ENCODE data around the gene NKX6-2. TPM values are rescaled to one million over a fixed set of nuclear protein-coding genes. Genes with fewer than 3 reads are reported as not detected.

NKX6-2 gene
- polyA plus RNA-seq, 1 donor from 2014 or later = not detected

DNA sequence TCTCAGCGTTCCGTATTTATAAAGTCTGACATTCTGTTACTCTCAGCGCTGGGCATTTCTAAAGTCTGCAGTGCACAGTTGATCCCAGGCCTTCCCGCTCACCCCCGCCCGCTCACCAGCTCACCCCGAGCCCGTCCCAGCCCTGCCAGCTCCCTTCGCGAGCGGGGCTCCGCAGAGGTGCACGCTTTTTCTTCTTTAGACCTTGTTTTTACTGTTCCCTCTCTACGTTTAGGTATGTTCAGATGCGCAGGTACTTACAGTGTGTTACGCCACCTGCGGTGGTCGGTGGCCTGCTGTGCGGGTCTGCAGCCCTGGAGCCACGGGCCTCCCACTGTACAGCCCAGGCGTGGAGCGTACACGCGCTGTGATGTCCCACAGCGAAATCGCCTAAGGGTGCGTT is 28.8 kb downstream of the NKX6-2 start:
- Histone ChIP-seq H3K9ac (ENCODE audit: low read length) (no peak overlapping the region), H3K79me2 (replicated peaks; ENCODE audit: insufficient read depth, low read length) (no peaks in the 10 kb centered on the region), H3K27ac (ENCODE audit: low read length) (no peak overlapping the region), H3F3A (ENCODE audit: insufficient read depth, low read length, poor library complexity, severe bottlenecking) (no peaks in the 10 kb centered on the region), H3K9me2 (ENCODE audit: insufficient read depth, low read length) (no peaks in the 10 kb centered on the region), H3K4me2 (ENCODE audit: low read length) (no peak overlapping the region), H4K20me1 (ENCODE audit: insufficient read depth) (no peaks in the 10 kb centered on the region), H3K36me3 (ENCODE audit: insufficient read depth, low read length) (no peaks in the 10 kb centered on the region), H3K4me3 (ENCODE audit: low read length) (no peak overlapping the region), H3K27me3 (ENCODE audit: insufficient read depth, low read depth, low read length) (no peaks in the 10 kb centered on the region), H2AFZ (ENCODE audit: low read depth, low read length) (no peak overlapping the region), H3K9me3 (ENCODE audit: low read length) (no peaks in the 10 kb centered on the region)
- TF ChIP-seq, protein P1, sequence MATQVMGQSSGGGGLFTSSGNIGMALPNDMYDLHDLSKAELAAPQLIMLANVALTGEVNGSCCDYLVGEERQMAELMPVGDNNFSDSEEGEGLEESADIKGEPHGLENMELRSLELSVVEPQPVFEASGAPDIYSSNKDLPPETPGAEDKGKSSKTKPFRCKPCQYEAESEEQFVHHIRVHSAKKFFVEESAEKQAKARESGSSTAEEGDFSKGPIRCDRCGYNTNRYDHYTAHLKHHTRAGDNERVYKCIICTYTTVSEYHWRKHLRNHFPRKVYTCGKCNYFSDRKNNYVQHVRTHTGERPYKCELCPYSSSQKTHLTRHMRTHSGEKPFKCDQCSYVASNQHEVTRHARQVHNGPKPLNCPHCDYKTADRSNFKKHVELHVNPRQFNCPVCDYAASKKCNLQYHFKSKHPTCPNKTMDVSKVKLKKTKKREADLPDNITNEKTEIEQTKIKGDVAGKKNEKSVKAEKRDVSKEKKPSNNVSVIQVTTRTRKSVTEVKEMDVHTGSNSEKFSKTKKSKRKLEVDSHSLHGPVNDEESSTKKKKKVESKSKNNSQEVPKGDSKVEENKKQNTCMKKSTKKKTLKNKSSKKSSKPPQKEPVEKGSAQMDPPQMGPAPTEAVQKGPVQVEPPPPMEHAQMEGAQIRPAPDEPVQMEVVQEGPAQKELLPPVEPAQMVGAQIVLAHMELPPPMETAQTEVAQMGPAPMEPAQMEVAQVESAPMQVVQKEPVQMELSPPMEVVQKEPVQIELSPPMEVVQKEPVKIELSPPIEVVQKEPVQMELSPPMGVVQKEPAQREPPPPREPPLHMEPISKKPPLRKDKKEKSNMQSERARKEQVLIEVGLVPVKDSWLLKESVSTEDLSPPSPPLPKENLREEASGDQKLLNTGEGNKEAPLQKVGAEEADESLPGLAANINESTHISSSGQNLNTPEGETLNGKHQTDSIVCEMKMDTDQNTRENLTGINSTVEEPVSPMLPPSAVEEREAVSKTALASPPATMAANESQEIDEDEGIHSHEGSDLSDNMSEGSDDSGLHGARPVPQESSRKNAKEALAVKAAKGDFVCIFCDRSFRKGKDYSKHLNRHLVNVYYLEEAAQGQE (IDR thresholded peaks at IDR 0.05; ENCODE audit: borderline replicate concordance) = no peak

DNA sequence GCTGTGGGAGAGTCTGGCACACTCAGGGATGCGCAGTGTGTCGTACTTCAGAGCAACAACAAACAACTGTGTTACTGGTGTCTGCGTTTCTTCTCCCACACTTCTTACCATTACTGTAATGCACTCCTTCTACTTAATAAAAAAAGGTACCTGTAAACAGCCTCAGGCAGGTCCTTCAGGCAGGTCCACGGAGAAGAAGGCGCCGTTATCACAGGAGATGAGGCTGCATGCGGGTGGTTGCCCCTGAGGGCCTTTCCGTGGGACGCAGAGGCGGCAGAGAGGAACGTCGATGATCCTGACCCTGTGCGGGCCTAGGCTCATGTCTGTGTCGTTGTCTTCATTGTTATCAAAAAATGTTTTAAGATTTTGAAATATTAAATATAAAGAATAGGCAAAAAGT is 29.4 kb downstream of the NKX6-2 start:
- H3K9me3 ChIP-seq (ENCODE audit: low read length) = no peaks in the 10 kb centered on the region
- no peaks in the 10 kb centered on the region for H3K9me2 ChIP-seq (ENCODE audit: insufficient read depth, low read length)
- H3K36me3 ChIP-seq (ENCODE audit: insufficient read depth, low read length) = no peaks in the 10 kb centered on the region
- H3K9ac ChIP-seq (ENCODE audit: low read length) = no peak overlapping the region
- no peaks in the 10 kb centered on the region for H3F3A ChIP-seq (ENCODE audit: insufficient read depth, low read length, poor library complexity, severe bottlenecking)
- no peak overlapping the region for H3K27ac ChIP-seq (ENCODE audit: low read length)
- no peaks in the 10 kb centered on the region for H3K79me2 ChIP-seq (replicated peaks; ENCODE audit: insufficient read depth, low read length)
- TF ChIP-seq EZH2 (IDR thresholded peaks at IDR 0.05; ENCODE audit: borderline replicate concordance, insufficient read depth, low read length, poor library complexity, severe bottlenecking) (no peak), EP300 (conservative IDR thresholded peaks at IDR 0.05; ENCODE audit: poor library complexity, severe bottlenecking) (no peak), RAD21 (conservative IDR thresholded peaks at IDR 0.05) (no peak), POLR2AphosphoS5 (IDR thresholded peaks at IDR 0.05) (no peak)
- TF ChIP-seq, protein P2, sequence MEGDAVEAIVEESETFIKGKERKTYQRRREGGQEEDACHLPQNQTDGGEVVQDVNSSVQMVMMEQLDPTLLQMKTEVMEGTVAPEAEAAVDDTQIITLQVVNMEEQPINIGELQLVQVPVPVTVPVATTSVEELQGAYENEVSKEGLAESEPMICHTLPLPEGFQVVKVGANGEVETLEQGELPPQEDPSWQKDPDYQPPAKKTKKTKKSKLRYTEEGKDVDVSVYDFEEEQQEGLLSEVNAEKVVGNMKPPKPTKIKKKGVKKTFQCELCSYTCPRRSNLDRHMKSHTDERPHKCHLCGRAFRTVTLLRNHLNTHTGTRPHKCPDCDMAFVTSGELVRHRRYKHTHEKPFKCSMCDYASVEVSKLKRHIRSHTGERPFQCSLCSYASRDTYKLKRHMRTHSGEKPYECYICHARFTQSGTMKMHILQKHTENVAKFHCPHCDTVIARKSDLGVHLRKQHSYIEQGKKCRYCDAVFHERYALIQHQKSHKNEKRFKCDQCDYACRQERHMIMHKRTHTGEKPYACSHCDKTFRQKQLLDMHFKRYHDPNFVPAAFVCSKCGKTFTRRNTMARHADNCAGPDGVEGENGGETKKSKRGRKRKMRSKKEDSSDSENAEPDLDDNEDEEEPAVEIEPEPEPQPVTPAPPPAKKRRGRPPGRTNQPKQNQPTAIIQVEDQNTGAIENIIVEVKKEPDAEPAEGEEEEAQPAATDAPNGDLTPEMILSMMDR (IDR thresholded peaks at IDR 0.05; ENCODE audit: poor library complexity, severe bottlenecking) = no peak
- TF ChIP-seq, protein P1 (IDR thresholded peaks at IDR 0.05; ENCODE audit: borderline replicate concordance) = no peak
- H4K20me1 ChIP-seq (ENCODE audit: insufficient read depth) = no peaks in the 10 kb centered on the region
- no peak overlapping the region for H2AFZ ChIP-seq (ENCODE audit: low read depth, low read length)
- no peak overlapping the region for H3K4me2 ChIP-seq (ENCODE audit: low read length)
- no peaks in the 10 kb centered on the region for H3K27me3 ChIP-seq (ENCODE audit: insufficient read depth, low read depth, low read length)
- H3K4me3 ChIP-seq (ENCODE audit: low read length) = no peak overlapping the region
